Spleen (tissue), 7 donors: ENCODE results near the gene HES1.

Experiments
- POLR2A ChIP-seq, 3 donors: fragments of 450-650 bp; IDR thresholded peaks; one replicate each; pipeline ENCODE4 v1.5.1; 2017; ENCODE audit warnings: antibody characterized with exemption in 3 of 3, mild to moderate bottlenecking in 1 of 3
- TF ChIP-seq, protein P1 (sequence below), 11 experiments: fragments of 200-600 bp in 7 of 11; fragments of 450-650 bp in 4 of 11; sonication (generic) in 4 of 11; IDR thresholded peaks in 8 of 11; conservative IDR thresholded peaks in 3 of 11; 1 replicate in 7 of 11; 2 replicates in 4 of 11; pipeline versions ENCODE4 v1.4.0 to v1.8.0; 2016 to 2021; ENCODE audit warnings: antibody characterized with exemption in 11 of 11, inconsistent platforms in 4 of 11, mild to moderate bottlenecking in 1 of 11
- donor health status: DM: no; HTN: no; CAD: no; lungs with moderate emphysema.
- donor health status: DM: no; HTN: no; CAD: no.
- donor health status: DM: no; HTN: no; CAD: no.

DNA sequence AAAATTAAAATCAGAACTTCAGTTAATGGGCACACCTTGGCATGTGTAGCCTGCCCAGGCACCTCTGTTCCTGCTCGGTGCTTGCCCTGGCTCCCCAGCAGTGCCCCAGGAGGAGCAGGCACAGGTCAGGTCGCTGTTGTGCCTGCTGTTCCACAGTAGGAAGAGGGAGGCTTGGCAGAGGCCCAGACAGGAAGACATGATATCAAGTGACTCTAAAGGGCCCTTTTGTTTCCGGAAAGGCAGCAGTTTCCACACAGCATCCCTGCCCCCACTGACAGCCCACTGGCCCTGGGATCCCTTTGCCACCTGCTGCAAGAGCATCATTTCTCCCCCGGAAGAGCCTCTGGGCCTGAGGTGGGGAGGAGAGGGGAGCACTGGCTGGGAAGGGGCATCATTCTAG lies 40.5 kb upstream of the HES1 start:
- TF ChIP-seq, protein P1, sequence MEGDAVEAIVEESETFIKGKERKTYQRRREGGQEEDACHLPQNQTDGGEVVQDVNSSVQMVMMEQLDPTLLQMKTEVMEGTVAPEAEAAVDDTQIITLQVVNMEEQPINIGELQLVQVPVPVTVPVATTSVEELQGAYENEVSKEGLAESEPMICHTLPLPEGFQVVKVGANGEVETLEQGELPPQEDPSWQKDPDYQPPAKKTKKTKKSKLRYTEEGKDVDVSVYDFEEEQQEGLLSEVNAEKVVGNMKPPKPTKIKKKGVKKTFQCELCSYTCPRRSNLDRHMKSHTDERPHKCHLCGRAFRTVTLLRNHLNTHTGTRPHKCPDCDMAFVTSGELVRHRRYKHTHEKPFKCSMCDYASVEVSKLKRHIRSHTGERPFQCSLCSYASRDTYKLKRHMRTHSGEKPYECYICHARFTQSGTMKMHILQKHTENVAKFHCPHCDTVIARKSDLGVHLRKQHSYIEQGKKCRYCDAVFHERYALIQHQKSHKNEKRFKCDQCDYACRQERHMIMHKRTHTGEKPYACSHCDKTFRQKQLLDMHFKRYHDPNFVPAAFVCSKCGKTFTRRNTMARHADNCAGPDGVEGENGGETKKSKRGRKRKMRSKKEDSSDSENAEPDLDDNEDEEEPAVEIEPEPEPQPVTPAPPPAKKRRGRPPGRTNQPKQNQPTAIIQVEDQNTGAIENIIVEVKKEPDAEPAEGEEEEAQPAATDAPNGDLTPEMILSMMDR (IDR thresholded peaks at IDR 0.05 in 8 of 11, conservative IDR thresholded peaks at IDR 0.05 in 3 of 11): no peak
- no peak for TF ChIP-seq POLR2A (IDR thresholded peaks at IDR 0.05)
